ENCODE data around the gene KLHL21. TPM values are rescaled to one million over a fixed set of nuclear protein-coding genes. Genes with fewer than 3 reads are reported as not detected.

Gene KLHL21
- total and polyA plus RNA-seq, 10 of the 15 experiments (the other 5 are each of a cell fraction or from before 2014, with no cell fraction given): 0.76 to 12.2 (median 5.2) TPM

- TF ChIP-seq EGR1 (IDR thresholded peaks at IDR 0.05; ENCODE audit: borderline replicate concordance in 1 of 2, low read depth in 2 of 2, low read length in 2 of 2): no peak
- TF ChIP-seq SKIL (IDR thresholded peaks at IDR 0.05; ENCODE audit: low read depth, poor library complexity, severe bottlenecking): no peak
- TF ChIP-seq ZZZ3 (IDR thresholded peaks at IDR 0.05; ENCODE audit: control insufficient read depth, insufficient read length, low read depth): no peak
- no peak for TF ChIP-seq MAX (IDR thresholded peaks at IDR 0.05; ENCODE audit: low read depth, low read length)
- TF ChIP-seq ZBTB11 (CRISPR knock-in tag; IDR thresholded peaks at IDR 0.05): no peak
- TF ChIP-seq CHD1 (IDR thresholded peaks at IDR 0.05; ENCODE audit: low read depth, low read length): no peak
- no peak for TF ChIP-seq PRDM15 (CRISPR knock-in tag; IDR thresholded peaks at IDR 0.05)
Observed at GRCh38 chr1:6592441-6592840, 10.2 kb downstream of the KLHL21 start (continued).

Measured in GM12878 (cell line).